SK-N-SH (cell line): Measurements from ENCODE around the gene PSAT1. TPM values are rescaled to one million over a fixed set of nuclear protein-coding genes. Genes with fewer than 3 reads are reported as not detected.

Source experiments
- CTCF ChIA-PET: fragments of 300-600, 350-600 bp; formaldehyde crosslinking; extraction: SDS; loops from one replicate; lab custom pipeline; 2021; lab: Yijun Ruan, JAX
- POLR2A ChIA-PET: fragments of 350-600 bp; sonication (Branson Sonifier 250); formaldehyde crosslinking; extraction: SDS; loops from one replicate; lab custom pipeline; 2020; ENCODE audit warnings: antibody characterized with exemption, inconsistent platforms; lab: Yijun Ruan, JAX
- DNase-seq: peaks from one replicate; pipeline ENCODE4 v3.0.0; 2012
- H2AFZ ChIP-seq: fragments of 200-600 bp; sonication (generic); 2 replicates; pipeline ENCODE4 v1.8.1; 2016; ENCODE audit warnings: antibody characterized with exemption, mild to moderate bottlenecking, low read depth
- H3F3A ChIP-seq: fragments of 200-600 bp; sonication (generic); replicated peaks from 2 replicates; pipeline ENCODE3; 2016; ENCODE audit warnings: antibody characterized with exemption, mild to moderate bottlenecking; ENCODE audit not compliant: insufficient read depth
- H3K27ac ChIP-seq, 2 experiments: fragments of 200-500 bp in 1 of 2; fragments of 200-600 bp in 1 of 2; sonication (Bioruptor generic) in 1 of 2; sonication (generic), shearing (Covaris generic) in 1 of 2; 2 replicates each; pipeline versions ENCODE4 v1.5.1 to v1.6.1; 2014 to 2016; ENCODE audit warnings: low read depth in 2 of 2, inconsistent platforms in 1 of 2, low read length in 1 of 2, mild to moderate bottlenecking in 1 of 2, mixed read lengths in 1 of 2
- H3K27me3 ChIP-seq: fragments of 200-600 bp; sonication (generic), shearing (Covaris generic); 2 replicates; pipeline ENCODE4 v1.6.1; 2016; ENCODE audit warnings: mixed run types; ENCODE audit not compliant: insufficient read depth
- H3K36me3 ChIP-seq, 2 experiments: fragments of 200-500 bp in 1 of 2; fragments of 200-600 bp in 1 of 2; sonication (Bioruptor generic) in 1 of 2; sonication (generic) in 1 of 2; replicated peaks in 1 of 2; 2 replicates each; pipeline versions ENCODE3 to v1.5.1; 2014 to 2016; ENCODE audit warnings: low read length in 1 of 2, mild to moderate bottlenecking in 1 of 2; ENCODE audit not compliant: insufficient read depth in 2 of 2, control insufficient read depth in 1 of 2
- H3K4me1 ChIP-seq, 2 experiments: fragments of 200-500 bp in 1 of 2; fragments of 200-600 bp in 1 of 2; sonication (Bioruptor generic) in 1 of 2; sonication (generic), shearing (Covaris generic) in 1 of 2; 2 replicates each; pipeline versions ENCODE4 v1.5.1 to v1.6.1; 2014 to 2016; ENCODE audit warnings: low read depth in 1 of 2, low read length in 1 of 2, mixed run types in 1 of 2; ENCODE audit not compliant: insufficient read depth in 2 of 2, control insufficient read depth in 1 of 2
- H3K4me2 ChIP-seq: fragments of 200-600 bp; sonication (generic), shearing (Covaris generic); 2 replicates; pipeline ENCODE4 v1.6.1; 2017; ENCODE audit warnings: mixed run types
- H3K4me3 ChIP-seq, 2 experiments: fragments of 200-500 bp in 1 of 2; fragments of 200-600 bp in 1 of 2; sonication (Bioruptor generic) in 1 of 2; sonication (generic), shearing (Covaris generic) in 1 of 2; 2 replicates each; pipeline versions ENCODE4 v1.5.1 to v1.8.1; 2014 to 2016; ENCODE audit warnings: low read depth in 2 of 2, inconsistent platforms in 1 of 2, low read length in 1 of 2, mild to moderate bottlenecking in 1 of 2, mixed read lengths in 1 of 2, moderate library complexity in 1 of 2
- H3K79me2 ChIP-seq: fragments of 200-600 bp; sonication (generic); 2 replicates; pipeline ENCODE4 v1.8.1; 2017; ENCODE audit warnings: mild to moderate bottlenecking; ENCODE audit not compliant: insufficient read depth
- H3K9ac ChIP-seq: fragments of 200-600 bp; sonication (generic); 2 replicates; pipeline ENCODE4 v1.6.1; 2017; ENCODE audit warnings: mixed run types
- H3K9me2 ChIP-seq: fragments of 200-600 bp; sonication (generic); 2 replicates; pipeline ENCODE4 v1.6.1; 2017; ENCODE audit warnings: mixed run types
- H3K9me3 ChIP-seq: fragments of 200-600 bp; sonication (generic); 2 replicates; pipeline ENCODE4 v1.6.1; 2017; ENCODE audit warnings: mixed run types, mild to moderate bottlenecking, moderate library complexity
- H4K20me1 ChIP-seq: fragments of 200-600 bp; sonication (generic); 2 replicates; pipeline ENCODE4 v1.6.1; 2017; ENCODE audit warnings: mild to moderate bottlenecking, mixed run types; ENCODE audit not compliant: insufficient read depth
- GABPA ChIP-seq: IDR thresholded peaks from 2 replicates; pipeline ENCODE4 v1.4.0; 2012; ENCODE audit warnings: low read depth, mild to moderate bottlenecking
- MXI1 ChIP-seq: IDR thresholded peaks from 2 replicates; pipeline ENCODE4 v1.6.1; 2012; ENCODE audit warnings: mild to moderate bottlenecking, low read depth, low read length, improper control_type of control experiment
- NRF1 ChIP-seq: IDR thresholded peaks from 2 replicates; pipeline ENCODE4 v1.6.1; 2012; ENCODE audit warnings: low read depth, mild to moderate bottlenecking, low read length
- RAD21 ChIP-seq: IDR thresholded peaks from 2 replicates; pipeline ENCODE4 v1.6.1; 2012; ENCODE audit warnings: mild to moderate bottlenecking, low read length
- SIN3A ChIP-seq: IDR thresholded peaks from 2 replicates; pipeline ENCODE4 v1.6.1; 2012; ENCODE audit warnings: low read depth, mild to moderate bottlenecking, low read length, moderate library complexity, borderline replicate concordance
- SMC3 ChIP-seq: IDR thresholded peaks from 2 replicates; pipeline ENCODE4 v1.6.1; 2012; ENCODE audit warnings: low read depth, low read length, improper control_type of control experiment
- TEAD4 ChIP-seq: IDR thresholded peaks from 2 replicates; pipeline ENCODE4 v1.4.0; 2012; ENCODE audit warnings: mild to moderate bottlenecking, borderline replicate concordance; ENCODE audit not compliant: insufficient read depth
- WGBS: methylation state at CpG from one replicate; pipeline ENCODE4 v1.1.6; 2017; ENCODE audit warnings: low lambda C conversion rate; 5-methylcytosine and 5-hydroxymethylcytosine counted together
- polyA plus RNA-seq, 3 experiments: library from polyadenylated mRNA; depleted of rRNA; stranded (reverse); fragments of >200 nt; gene quantifications; 2 replicates each; pipeline ENCODE4 v1.2.3, GENCODE V29; 2012
- TF ChIP-seq, protein P1 (sequence below): IDR thresholded peaks from 2 replicates; pipeline ENCODE4 v1.4.0; 2012; ENCODE audit warnings: low read depth
- TF ChIP-seq, protein P2 (sequence below): IDR thresholded peaks from 2 replicates; pipeline ENCODE4; 2012
- TF ChIP-seq, protein P3 (sequence below): fragments of 200-600 bp; sonication (generic); IDR thresholded peaks from 2 replicates; pipeline ENCODE4 v1.6.1; 2017; ENCODE audit warnings: antibody characterized with exemption, mild to moderate bottlenecking, moderate library complexity

PSAT1 gene
- polyA plus RNA-seq, 1 of the 3 experiments (the other 2 are of a cell fraction), result 37.0 TPM

DNA sequence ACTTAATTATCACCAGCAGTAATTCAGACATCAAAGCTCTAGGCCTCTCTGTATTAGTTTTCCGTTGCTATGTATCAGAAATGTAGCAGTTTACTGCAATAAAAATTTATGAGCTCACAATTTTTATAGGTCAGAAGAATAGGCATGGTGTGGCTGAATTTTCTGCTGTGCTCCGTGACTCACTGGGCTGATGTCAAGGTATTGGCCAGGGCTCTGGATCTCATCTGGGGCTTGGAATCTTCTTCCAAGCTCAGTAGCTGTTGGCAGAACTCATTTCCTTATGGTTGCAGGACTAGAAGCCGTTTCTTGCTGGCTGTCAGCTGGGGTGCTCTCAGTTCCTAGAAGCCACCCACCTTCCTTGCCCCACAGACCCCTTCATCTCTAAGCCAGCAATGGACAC is 66.3 kb downstream of the PSAT1 start:
- H3F3A ChIP-seq, result no peaks in the 10 kb centered on the region
- CTCF ChIA-PET, result interaction anchor here (1.1 to 2.1 kb wide), 4 partner anchors 10 to 102 kb away, joined by 3 to 8 read pairs (median 6); partner anchors contain the start of gene PSAT1
- no peaks in the 10 kb centered on the region for H3K9me3 ChIP-seq
- H3K4me2 ChIP-seq, result no peak overlapping the region
- H3K4me1 ChIP-seq, result peaks cover 0 to 5% of the 10 kb centered on the region in 2 experiments; a peak in 1 of 4 replicates
- no peaks in the 10 kb centered on the region for H3K27me3 ChIP-seq
- no peaks in the 10 kb centered on the region for H4K20me1 ChIP-seq
- H3K4me3 ChIP-seq, result no peak overlapping the region
- no peaks in the 10 kb centered on the region for H3K36me3 ChIP-seq
- WGBS, result 75% methylated on average over 3 of the region's 3 CpGs
- no peak overlapping the region for H2AFZ ChIP-seq
- TF ChIP-seq GABPA (no peak), MXI1 (no peak), TEAD4 (no peak), RAD21 (no peak), NRF1 (no peak)
- TF ChIP-seq, protein P1, sequence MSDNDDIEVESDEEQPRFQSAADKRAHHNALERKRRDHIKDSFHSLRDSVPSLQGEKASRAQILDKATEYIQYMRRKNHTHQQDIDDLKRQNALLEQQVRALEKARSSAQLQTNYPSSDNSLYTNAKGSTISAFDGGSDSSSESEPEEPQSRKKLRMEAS, result no peak
- TF ChIP-seq, protein P2, sequence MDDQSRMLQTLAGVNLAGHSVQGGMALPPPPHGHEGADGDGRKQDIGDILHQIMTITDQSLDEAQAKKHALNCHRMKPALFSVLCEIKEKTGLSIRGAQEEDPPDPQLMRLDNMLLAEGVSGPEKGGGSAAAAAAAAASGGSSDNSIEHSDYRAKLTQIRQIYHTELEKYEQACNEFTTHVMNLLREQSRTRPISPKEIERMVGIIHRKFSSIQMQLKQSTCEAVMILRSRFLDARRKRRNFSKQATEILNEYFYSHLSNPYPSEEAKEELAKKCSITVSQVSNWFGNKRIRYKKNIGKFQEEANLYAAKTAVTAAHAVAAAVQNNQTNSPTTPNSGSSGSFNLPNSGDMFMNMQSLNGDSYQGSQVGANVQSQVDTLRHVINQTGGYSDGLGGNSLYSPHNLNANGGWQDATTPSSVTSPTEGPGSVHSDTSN, result no peak
- TF ChIP-seq, protein P3, sequence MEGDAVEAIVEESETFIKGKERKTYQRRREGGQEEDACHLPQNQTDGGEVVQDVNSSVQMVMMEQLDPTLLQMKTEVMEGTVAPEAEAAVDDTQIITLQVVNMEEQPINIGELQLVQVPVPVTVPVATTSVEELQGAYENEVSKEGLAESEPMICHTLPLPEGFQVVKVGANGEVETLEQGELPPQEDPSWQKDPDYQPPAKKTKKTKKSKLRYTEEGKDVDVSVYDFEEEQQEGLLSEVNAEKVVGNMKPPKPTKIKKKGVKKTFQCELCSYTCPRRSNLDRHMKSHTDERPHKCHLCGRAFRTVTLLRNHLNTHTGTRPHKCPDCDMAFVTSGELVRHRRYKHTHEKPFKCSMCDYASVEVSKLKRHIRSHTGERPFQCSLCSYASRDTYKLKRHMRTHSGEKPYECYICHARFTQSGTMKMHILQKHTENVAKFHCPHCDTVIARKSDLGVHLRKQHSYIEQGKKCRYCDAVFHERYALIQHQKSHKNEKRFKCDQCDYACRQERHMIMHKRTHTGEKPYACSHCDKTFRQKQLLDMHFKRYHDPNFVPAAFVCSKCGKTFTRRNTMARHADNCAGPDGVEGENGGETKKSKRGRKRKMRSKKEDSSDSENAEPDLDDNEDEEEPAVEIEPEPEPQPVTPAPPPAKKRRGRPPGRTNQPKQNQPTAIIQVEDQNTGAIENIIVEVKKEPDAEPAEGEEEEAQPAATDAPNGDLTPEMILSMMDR, result no peak
- TF ChIP-seq, all 33 proteins: peak for 0
- Histone ChIP-seq H3K27ac (no peak overlapping the region), H3K9me2 (no peaks in the 10 kb centered on the region), H3K9ac (no peak overlapping the region), H3K79me2 (no peaks in the 10 kb centered on the region)
- POLR2A ChIA-PET, result no interaction called here
- no peak for DNase-seq

DNA sequence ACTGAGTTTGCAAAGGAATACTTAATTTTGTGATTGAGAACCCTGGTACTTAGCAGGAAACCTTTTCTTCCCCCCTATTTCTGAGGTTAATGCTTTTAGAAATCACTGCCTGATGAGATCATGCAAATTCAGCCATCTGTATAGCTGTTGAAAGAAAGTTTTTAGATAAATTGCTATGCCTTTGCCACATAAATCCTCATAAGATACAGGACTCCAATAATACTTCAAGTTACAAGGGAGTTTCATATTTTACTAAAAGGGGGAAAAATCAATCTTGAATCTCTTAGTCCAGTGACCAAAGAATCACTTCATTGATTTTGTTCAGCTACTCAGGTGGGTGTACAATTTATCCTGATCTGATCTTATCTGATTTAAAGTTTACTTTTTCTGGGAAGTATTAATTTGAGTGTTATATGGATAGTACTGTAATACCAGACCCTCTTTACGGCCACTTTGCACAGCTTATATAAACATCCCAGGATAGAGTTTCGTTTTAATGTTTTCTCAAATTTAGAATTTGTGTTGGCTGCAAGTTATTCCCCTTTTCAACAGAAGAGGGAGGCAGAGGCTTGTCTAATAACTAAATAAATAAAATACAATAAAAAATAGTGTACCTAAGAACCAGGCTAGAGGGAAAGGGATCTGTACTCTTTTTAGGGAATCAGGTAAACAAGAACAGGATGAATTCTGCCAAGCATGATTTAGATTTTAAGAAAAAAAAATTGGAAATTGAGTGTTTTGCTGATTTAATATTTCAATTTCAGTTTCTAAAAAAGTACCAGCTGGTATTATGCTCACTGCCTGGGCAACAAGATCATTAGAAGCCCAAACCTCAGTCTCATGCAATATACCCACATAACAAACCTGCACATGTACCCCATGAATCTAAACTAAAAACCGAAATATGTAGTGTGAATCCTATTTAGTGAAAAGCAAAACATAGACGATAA is 69.1 kb downstream of the PSAT1 start:
- CTCF ChIA-PET, result interaction anchor here (0.5 to 3.4 kb wide), 25 partner anchors 8 to 574 kb away, joined by 3 to 18 read pairs (median 4); partner anchors contain the start of gene CEP78
- WGBS, result 27% methylated on average over 4 of the region's 4 CpGs
- Histone ChIP-seq H3K9ac (no peak overlapping the region), H2AFZ (peak overlapping the region; percentile 56), H3K27ac (no peak overlapping the region), H3F3A (no peaks in the 10 kb centered on the region), H3K36me3 (no peaks in the 10 kb centered on the region), H3K4me2 (peak overlapping the region; percentile 30; the same call in 1 of the 2 replicates), H3K4me3 (no peak overlapping the region), H3K4me1 (peaks cover 0 to 5% of the 10 kb centered on the region in 2 experiments; a peak in 1 of 4 replicates), H3K9me3 (no peaks in the 10 kb centered on the region)
- POLR2A ChIA-PET, result no interaction called here
- peak; percentile 67 for TF ChIP-seq RAD21
- no peak for TF ChIP-seq NRF1
- TF ChIP-seq SMC3, result peak; percentile 22; the same call in 1 of the 2 replicates
- TF ChIP-seq SIN3A, result no peak
- TF ChIP-seq, protein P3, result peak; percentile 82
- TF ChIP-seq, all 33 proteins: peak for 3
- DNase-seq, result peak; percentile 19
- no peaks in the 10 kb centered on the region for H3K79me2 ChIP-seq
- no peaks in the 10 kb centered on the region for H3K27me3 ChIP-seq
- no peaks in the 10 kb centered on the region for H3K9me2 ChIP-seq
- no peaks in the 10 kb centered on the region for H4K20me1 ChIP-seq
